ENCODE results near the gene NOP56.

Gene NOP56, protein sequence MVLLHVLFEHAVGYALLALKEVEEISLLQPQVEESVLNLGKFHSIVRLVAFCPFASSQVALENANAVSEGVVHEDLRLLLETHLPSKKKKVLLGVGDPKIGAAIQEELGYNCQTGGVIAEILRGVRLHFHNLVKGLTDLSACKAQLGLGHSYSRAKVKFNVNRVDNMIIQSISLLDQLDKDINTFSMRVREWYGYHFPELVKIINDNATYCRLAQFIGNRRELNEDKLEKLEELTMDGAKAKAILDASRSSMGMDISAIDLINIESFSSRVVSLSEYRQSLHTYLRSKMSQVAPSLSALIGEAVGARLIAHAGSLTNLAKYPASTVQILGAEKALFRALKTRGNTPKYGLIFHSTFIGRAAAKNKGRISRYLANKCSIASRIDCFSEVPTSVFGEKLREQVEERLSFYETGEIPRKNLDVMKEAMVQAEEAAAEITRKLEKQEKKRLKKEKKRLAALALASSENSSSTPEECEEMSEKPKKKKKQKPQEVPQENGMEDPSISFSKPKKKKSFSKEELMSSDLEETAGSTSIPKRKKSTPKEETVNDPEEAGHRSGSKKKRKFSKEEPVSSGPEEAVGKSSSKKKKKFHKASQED

GRCh38 chr20:2651772-2652723, at the start of gene NOP56:
Gene NOP56, plus strand, starts transcription at chr20:2652632. Its CDS starts 29 bp downstream, at chr20:2652661.
- DNase-seq, result peak; percentile 84

GRCh38 chr20:2602746-2603145, 49.7 kb upstream of the NOP56 start:
- no peak for DNase-seq

GRCh38 chr20:2603816-2604505, 48.5 kb upstream of the NOP56 start:
- DNase-seq, result no peak

- DNase-seq, result no peak
Observed at GRCh38 chr20:2604506-2604835, 48.0 kb upstream of the NOP56 start.

DNA sequence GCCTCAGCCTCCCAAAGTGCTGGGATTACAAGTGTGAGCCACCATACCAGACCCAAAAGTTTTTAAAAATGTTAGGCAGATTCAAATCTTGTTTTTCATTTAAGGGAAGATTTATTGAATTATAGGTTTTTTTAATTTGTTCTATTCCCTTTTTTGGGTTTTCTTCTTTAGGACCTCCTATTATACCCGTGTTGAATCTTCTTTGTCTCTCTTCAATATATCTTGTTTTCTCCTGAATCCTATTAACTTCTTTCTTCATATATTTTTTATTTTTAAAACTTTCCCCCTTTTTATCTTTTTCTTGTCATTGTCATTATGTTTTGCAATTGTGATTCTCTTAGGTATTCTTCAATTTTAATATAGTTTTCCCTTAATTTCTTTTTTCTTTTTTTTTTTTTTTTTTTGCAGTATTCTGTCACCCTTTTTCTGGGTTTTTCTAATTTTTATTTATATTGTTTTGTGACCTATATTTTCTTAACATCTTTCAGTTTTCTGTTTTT, 45.9 kb upstream of the NOP56 start:
- DNase-seq, result no peak

- no peak for DNase-seq
Observed at GRCh38 chr20:2610326-2610725, 42.1 kb upstream of the NOP56 start.

- no peak for DNase-seq
Observed at GRCh38 chr20:2610941-2611720, 41.3 kb upstream of the NOP56 start.

DNA sequence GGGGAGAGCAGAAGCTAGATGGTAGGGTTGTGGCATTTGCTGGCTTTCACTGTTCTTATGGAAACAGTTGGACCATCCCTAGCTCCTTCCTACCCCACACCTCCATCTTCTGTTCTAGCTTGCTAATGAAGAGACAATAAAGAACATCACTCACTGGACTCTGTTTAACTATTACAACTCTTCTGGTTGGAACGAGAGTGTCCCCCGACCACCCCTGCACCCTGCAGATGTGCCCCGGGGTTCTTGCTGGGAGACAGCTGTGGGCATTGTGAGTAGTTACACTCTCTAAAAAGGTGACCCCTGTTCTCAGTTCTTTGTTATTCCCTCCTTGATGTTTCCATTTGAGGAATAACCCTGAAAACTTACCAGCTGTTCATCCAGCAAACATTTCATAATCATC, 40.4 kb upstream of the NOP56 start:
- DNase-seq, result no peak

DNA sequence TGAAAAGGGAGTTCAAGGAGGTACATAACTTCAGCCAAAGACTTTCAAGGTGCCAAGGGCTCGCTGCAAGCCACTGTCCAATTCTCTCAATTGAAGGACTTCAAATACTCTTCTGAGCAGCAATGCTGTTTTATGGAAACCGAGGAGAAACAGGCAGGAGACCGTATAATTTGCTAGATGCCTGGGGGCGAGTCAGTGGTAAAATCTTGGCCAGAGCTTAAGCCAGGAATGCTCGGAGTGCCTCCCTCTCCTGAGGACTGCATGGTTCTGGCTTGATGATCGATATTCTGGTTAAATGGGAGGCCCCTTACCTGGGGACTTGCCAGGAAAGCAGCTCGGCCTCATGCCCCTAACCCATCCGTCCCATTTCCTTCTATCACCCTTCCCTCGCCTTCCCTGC, 35.8 kb upstream of the NOP56 start:
- no peak for DNase-seq

GRCh38 chr20:2617099-2617714, 35.2 kb upstream of the NOP56 start:
- DNase-seq, result no peak

DNA sequence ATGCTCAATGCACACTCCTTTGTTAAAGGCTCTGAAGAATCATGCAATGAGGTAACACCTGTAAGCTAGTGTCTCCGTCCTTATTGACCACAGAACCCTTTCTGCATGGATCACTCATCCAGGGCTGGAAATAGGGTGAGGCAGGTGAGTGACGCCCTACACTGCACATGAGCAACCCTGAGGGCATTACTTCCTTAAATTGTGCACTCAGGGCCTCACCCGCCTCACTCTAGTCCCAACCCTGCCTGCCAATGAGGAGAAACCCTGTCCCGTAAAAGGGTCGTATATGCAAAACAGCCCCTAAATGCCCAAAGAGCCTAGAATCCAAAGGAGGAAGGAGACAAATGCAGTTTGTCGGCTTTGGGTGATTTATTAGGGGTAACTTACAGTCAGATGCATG, 33.6 kb upstream of the NOP56 start:
- no peak for DNase-seq

GRCh38 chr20:2619337-2619736, 33.1 kb upstream of the NOP56 start:
- DNase-seq, result no peak

- DNase-seq, result no peak
Observed at GRCh38 chr20:2619961-2620595, 32.4 kb upstream of the NOP56 start.

GRCh38 chr20:2624190-2624589, 28.2 kb upstream of the NOP56 start:
- DNase-seq, result no peak

- DNase-seq, result no peak
Observed at GRCh38 chr20:2625062-2625461, 27.4 kb upstream of the NOP56 start.

DNA sequence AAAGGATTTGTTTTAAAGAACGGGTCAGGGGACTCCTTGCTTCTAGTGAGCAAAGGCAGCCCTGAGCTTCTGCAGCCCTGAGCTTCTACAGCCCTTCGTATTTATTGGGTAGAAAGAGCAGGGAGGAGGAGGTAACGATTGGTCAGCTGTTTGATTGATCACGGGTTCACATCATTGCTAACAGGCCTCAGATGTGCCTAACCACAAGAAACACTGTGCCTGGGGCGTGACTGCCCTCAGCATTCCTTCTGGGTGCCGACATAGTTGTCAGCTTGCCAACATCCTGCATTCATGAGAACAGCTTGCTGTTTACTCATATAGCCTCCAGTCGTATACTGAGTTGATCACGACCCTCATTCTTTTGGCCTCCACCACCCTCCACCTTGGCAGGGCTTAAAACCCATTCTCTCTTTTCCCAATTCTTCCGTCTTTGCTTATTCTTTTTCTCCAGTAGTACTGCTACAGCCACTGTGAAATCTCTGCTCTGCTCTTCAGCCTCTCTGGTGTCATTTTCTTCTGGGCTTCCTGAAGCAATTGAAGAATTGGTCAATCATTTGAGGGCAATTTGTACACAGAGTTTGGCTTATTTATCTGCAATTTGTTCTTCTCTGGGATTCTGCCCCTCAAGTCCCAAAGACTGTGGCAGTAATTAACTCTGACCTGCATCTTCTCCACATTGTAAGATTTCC, 25.4 kb upstream of the NOP56 start:
- no peak for DNase-seq

- DNase-seq, result no peak
Observed at GRCh38 chr20:2631228-2631627, 21.2 kb upstream of the NOP56 start.

DNA sequence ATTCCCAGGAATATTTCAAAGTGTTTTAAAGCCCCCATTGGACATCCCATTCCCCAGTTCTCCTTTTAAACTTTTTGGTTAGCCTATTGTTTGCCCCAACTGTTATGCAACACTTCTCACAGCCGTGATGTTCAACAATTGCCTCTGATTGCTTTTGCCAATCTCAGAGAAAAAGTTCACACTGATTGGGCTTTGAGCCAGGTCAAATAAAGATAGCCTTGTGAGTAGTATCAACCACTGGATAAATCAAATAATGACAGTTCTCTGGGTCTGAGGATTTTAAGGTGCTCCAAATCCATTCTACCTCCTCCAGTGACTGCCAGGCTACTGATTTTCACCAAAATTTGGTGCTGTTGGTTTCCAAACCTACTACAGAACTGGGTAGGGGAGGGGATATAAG, 19.1 kb upstream of the NOP56 start:
- DNase-seq, result no peak

GRCh38 chr20:2637246-2637645, 15.2 kb upstream of the NOP56 start:
- no peak for DNase-seq

DNA sequence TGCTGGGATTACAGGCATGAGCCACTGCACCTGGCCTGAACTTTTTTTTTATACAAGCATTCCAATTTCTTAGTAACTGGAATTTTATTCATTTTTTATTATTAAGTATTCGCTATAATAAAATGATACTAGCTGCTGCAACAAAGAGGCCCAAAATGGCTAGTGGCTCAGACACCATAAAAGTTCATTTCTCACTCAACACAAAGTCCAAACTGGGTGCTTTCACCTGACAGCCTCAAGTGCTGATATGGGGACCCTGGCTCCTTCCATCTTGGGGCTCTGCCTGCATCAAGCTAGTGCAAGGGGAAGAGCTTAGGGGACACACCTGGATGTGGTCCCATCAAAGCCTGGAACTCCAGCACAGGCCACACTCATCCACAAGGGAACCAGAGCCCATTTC, 12.2 kb upstream of the NOP56 start:
- no peak for DNase-seq

Measured in MV-4-11 (cell line).